HG02884 (cell line): Measurements from ENCODE around the gene GRK3.
A peak's percentile ranks its signal among the peaks of the same experiment; 100 is the strongest.
"Not testable (repeated sequence)": the region's sequence is repeated elsewhere in the genome, so short reads cannot be mapped to it uniquely, and the experiment has no call there.

ENCODE experiments used
- ATAC-seq: cut with Tn5 transposase; IDR thresholded peaks from one replicate; pipeline ENCODE4 v1.9.1; 2021; ENCODE audit warnings: mild to moderate bottlenecking, moderate library complexity; ENCODE audit not compliant: unreplicated experiment

Gene GRK3

DNA sequence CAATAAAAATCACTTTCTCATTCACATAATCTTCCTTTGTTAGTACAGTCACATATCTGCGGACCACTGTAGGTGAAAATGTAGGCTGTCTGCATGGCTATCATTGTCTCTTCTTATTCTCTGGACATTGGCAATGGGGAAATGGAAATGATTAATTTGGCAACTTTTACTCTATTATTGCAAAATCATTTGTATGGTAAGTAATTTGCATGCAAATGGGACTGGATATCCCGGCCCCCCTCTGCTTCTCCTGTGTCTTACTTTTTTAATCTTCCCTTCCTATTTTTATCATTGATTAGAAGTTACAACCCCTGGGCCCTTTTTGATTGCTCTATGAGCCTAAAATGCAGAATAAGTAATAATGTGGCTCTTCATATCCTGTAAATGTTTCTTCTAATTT lies 6.0 kb downstream of the GRK3 start:
- ATAC-seq, result no peak

DNA sequence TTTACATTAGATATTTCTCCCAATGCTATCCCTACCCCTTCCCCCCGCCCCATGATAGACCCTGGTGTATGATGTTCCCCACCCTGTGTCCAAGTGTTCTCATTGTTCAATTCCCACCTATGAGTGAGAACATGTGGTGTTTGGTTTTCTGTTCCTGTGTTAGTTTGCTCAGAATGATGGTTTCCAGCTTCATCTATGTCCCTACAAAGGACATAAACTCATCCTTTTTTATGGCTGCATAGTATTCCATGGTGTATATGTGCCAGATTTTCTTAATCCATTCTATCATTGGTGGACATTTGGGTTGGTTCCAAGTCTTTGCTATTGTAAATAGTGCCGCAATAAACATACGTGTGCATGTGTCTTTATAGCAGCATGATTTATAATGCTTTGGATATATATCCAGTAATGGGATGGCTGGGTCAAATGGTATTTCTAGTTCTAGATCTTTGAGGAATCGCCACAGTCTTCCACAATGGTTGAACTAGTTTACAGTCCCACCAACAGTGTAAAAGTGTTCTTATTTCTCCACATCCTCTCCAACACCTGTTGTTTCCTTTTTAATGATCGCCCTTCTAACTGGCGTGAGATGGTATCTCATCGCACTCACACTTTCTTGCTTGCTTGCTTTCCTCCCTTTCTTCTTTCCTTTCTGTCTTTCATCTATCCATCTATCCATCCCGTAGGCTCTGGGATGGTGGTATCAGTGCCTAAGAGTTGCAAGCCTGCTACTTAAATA lies 7.7 kb downstream of the GRK3 start:
- ATAC-seq, result not testable (repeated sequence)

DNA sequence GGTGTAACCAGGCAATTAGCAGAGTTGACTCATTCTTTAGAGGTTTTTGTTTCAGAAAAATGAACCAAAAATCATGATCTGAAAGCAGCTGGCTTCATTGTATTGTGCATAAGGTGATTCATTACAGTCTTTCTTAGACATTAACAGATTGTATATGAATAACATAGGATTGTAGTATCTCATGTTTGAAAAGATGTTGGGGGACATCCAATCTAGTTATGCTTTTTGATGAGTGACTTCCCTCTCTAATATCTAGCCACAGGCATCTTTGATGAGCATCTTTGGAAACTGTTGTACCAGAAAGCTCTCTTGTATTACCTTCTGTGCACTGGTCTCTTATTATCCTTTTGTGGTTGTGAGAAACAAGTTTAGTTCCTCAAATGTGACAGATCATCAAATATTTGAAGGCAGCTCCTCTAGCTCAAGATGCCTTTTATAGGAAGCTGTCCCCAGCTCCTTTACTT lies 8.3 kb downstream of the GRK3 start:
- no peak for ATAC-seq

DNA sequence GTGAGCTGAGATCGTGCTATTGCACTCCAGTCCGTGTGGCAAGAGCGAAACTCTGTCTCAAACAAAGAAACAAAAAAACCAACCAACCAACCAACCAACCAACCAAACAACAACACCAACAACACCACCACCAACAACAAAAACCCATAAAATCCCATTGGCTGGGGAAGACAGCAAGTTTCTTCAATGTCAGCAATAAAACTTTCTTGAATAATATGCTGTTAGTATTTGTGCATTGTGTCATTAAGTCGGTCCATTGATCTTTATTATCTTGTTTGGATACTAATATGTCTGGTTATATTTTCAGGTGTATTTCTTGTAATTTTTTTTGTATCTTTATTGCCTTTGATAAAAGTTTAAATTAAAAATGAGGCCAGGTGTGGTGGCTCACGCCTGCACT lies 9.4 kb downstream of the GRK3 start:
- no peak for ATAC-seq

DNA sequence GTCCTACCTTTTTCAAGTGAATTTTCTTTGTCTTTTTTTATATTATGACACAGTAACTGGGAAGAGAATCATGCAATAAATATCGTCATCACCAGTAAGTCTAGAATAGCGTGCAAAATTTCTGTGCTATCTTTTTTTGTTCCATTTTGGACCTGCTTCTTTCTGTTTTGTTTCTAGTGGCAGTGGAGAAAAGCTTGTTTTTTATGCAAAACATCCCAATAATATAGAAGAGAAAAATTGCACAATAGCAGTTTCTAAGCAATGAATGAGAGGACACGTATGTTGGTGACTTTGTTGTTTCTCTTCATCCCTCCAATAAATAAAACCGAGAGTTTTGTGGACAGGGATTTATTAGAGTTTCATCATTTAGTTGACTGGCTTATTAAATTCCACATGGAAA lies 10.3 kb downstream of the GRK3 start:
- ATAC-seq, result no peak

DNA sequence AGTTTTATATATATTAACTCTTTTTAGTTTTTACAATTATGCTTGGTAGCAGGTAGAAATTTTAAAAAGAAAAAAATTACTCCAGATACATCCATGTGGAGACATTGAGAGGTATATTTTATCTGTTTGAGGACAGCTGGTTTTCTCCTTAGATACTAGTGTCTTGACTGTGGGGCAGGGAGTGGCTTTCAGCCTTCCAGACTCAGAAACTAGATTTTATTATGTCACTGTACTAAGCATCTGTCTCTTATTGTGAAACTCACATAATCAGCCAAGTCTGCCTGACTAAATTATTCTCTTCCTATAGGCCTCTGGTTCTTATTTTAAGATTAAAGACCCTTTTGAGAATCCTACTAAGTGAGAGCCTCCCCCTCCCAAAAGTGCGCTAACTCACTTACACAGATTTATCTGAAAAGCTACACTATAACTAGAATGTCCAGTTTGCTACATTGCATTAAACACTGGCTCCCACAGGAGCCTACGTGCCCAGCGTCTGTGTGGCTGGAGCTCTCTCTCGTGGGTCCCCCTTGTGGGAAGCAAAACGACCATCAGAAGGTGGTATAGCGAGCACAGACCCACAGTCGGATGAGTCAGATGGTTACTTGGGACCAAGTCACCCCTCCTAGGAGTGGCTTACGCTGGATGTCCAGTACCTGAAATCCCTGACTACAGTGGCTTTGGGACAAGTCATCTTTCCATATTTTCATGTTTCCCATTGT lies 11.4 kb downstream of the GRK3 start:
- not testable (repeated sequence) for ATAC-seq

DNA sequence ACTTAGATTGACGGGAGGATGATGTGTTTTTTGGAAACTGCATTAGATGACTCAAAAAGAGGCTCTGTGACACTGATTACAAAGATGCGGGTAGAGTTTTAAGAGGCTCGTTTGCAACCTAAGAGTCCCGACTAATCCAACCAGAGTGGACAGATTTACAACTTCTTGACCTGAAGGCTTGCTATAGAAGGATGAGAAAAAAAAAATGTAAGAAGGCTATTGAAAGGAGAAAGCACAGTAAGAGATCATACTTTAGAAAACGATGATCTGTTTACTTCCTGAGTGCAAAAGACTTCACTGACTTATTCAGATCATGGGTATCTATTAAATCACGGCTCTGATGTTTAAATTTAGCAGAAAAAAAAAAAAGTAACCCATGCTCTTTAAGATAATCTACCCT lies 17.0 kb downstream of the GRK3 start:
- ATAC-seq, result not testable (repeated sequence)

DNA sequence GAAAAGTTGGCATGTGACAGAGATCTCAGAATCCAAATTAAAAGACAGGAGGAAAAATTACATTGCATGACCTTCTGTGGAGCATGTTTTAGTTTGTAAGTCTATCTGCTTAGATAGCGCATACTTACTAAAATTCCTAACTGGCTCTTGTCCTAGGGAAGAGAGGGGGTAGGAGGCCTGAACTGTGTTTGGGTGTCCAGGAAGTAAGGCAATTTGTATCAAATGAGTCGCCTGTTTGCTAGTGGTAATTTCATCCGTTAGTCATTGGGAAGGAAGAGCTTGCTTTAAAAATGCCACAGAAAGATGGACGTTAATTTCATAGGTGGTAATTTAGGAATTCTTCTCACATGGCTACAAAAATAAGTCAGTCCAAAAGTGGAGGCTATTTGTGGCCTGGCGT lies 18.5 kb downstream of the GRK3 start:
- no peak for ATAC-seq

DNA sequence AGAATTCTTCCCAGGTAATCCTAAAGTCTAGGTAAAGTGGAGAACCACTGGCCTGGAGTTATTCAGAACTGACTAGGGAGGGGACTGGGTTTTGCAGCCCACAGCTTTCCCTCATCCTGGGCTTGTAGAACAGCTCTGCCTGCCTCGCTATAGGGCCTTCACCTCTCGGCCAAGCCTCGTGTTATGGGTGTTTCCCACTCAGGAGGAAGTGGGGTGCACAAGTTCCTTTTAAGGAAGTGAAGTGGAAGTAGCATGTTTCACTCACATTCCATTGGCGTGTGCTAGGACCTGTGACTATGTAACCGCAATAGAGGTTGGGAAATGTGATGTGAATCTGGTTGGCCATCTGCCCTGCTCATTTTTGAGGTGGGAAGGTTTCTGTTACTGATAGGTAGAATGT lies 20.5 kb downstream of the GRK3 start:
- not testable (repeated sequence) for ATAC-seq

DNA sequence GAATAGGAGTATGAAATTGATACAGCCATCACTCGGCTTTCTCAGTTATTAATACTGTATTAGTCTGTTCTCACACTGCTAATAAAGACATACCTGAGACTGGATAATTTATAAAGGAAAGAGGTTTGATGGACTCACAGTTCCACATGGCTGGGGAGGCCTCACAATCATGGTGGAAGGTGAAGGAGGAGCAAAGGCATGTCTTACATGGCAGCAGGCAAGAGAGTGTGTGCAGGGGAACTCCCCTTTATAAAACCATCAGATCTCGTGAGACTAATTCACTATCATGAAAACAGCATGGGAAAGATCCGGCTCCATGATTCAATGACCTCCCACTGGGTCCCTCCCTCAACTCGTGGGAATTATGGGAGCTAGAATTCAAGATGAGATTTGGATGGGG lies 25.2 kb downstream of the GRK3 start:
- ATAC-seq, result not testable (repeated sequence)

DNA sequence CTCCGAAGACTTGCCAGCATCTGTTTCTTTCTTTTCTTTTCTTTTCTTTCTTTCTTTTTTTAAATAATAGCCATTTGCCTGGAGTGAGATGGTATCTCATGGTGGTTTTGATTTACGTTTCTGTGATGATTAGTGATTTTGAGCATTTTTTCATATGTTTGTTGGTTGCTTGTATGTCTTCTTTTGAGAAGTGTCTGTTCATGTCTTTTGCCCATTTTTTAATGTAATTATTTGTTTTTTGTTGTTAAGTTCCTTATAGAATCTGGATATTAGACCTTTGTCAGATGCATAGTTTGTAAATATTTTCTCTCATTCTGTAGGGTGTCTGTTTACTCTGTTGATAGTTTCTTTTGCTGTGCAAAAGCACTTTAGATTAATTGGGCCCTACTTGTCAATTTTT lies 28.8 kb downstream of the GRK3 start:
- not testable (repeated sequence) for ATAC-seq

DNA sequence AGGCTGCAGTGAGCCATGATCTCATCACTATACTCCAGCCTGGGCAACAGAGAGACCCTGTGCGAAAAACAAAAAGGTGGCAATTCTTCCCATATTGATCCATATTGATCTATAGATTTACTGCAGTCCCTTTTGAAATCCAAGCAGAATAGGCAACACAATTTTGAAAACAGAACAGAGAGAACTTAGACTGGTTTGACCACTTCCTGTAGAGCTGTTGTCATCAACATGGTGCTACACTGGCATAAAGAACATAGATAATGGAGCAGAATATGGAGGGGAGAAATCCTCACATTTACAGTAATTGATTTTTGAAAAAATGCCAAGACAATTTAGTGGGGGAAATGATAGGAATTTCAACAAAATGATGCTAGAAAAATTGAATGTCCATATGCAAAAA lies 34.1 kb downstream of the GRK3 start:
- ATAC-seq, result no peak

DNA sequence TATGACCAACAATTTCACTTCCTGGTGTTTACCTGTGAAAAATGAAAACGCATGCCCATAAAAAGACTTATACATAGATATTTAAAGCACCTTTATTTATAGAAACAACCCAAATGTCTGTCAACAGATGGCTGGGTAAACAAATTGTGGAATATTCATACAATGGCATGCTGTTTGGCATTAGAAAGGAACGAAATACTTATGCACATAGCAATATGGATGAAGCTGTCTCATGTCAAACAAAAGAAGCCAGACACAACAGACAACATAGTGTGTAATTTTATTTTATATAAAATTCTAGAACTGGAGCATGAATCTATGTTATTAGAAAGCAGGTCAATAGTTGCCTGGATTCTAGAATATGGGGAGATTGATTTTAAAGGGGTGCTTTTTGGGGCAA lies 38.0 kb downstream of the GRK3 start:
- no peak for ATAC-seq

DNA sequence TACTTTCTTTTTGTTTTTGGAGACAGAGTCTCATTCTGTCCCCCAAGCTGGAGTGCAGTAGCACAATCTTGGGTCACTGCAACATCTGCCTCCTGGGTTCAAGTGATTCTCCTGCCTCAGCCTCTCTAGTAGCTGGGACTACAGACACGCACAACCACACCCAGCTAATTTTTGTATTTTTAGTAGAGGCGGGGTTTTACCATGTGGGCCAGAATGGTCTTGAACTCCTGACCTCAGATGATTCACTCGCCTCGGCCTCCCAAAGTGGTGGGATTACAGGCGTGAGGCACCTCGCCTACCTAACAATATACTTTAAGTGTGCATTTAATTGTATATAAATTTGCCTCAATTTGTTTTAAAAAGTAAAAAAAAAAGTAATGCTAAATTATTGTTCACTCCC lies 38.4 kb downstream of the GRK3 start:
- ATAC-seq, result no peak

DNA sequence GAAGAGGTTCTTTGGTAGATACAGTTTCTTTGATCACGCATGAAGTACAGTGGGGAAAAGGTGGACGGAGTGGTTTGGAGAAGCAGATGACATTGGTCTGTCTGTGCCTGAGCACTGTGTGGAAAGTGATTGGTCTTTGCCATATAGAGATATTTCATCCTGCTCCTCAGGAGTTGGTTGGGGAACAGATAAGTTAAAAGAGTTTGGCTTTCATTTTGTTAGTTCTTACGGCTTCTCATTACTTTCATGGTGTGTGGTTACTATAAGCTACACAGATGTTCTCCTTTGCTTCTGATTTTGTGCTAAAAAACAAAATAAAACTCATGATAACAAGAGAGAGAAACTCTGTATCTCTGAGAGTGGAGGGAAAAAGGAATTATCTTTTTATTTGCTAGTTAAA lies 40.7 kb downstream of the GRK3 start:
- not testable (repeated sequence) for ATAC-seq

DNA sequence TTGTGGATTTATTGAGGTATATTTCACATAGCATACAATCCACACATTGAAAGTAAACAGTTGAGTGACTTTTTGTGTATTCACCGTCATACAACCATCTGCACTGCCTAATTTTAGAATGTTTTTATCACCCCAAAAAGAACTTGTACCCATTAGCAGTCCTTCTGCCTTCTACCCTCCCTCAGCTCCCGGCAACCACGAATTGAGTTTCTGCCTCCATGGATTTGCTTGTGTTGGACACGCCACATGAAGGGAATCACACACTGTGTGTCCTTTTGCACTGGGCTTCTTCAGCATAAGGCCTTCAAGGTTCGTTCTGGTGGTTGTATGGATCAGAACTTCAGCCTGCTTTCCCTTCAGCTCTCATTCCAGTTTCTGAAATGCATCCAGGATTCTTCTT lies 41.1 kb downstream of the GRK3 start:
- not testable (repeated sequence) for ATAC-seq

DNA sequence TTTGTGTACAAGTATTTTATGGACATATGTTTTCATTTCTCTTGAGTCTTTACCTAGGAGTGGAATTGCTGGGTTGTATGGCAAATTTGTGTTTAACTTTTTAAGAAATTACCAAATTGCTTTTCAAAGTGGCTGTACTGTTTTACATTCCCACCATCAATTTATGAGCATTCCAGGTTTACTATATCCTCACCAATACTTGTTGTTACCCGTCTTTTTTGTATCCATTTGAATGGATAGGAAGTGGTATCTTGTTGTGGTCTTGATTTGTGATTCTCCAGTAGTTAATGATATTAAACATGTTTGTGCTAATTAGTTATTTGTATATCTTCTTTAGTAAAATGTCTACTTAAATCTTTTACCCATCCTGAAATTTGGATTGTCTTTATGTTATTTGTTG lies 46.8 kb downstream of the GRK3 start:
- not testable (repeated sequence) for ATAC-seq

DNA sequence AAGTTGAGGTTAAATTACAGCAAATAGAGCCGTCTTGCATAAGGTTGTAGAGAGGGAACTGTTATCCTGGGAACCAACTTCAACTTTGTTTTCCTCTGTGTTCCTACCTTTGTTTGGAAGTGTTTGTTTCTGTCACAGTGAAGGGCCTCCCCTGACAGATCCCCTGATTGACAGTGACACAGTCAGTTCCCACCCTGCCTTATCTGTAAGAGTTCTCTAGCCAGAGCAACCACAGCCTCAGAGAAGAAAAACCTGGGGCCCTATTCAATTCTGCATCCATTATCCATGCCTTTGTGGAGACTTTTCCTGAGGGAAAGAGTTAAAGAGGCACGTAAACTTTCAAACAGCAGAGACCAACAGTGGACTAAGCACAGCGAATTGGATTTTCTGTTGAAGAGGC lies 48.7 kb downstream of the GRK3 start:
- ATAC-seq, result not testable (repeated sequence)

DNA sequence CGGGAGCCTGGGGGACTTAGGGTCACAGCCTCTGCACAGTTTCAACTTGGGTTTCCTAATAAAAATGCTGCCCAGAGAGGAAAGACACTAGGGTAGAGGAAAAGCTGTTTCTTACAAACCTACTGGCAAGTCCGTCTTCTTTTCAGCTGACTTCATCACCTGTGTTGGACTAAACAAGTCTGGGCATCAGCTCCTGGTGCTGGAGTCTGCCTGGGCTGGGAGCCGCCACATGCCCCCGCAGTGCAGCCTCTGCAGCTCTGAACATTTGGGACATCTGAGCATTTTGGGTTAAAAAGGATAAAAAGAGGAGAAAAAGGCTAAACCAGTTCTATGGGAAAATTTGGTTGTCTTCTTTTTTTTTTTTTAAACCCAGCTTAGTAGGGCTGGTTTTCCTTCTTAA lies 49.1 kb downstream of the GRK3 start:
- not testable (repeated sequence) for ATAC-seq

DNA sequence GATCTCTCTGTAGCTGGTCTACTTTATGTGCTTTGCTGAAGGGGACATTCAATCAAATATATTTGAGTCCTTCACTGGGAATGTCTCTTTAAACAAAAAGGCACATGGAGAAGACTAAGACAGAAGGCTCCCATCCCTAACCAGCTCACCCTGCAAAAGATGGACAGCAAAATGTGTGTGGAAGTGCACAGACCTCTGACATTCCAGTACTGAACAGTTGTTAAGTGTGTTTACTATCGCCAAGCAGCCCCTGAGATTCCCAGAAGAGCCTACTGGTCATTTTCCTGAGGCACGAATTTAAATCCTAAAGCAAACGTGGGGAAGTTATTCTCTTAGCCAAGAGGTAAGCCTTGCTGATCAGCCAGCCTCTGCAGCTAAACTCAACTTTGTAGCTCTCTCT lies 50.3 kb downstream of the GRK3 start:
- not testable (repeated sequence) for ATAC-seq

DNA sequence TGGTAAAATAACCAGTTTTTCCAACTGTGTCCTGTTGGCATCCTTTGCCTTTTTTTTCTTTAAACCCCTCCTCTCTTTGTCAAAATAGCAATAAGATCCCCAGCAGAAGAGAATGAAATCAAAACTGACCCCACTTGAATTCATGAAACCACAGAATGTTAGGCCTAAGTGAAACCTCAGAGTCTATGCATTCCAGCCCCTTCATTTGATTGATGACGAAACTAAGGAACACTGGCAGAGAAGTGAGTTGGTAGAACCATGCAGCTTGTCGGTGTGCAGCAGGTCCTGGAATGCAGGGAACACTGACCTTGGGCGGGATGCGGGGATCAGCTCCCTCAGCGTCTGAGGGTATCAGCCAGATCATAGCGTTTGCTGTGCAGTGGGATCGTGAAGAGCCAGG lies 57.5 kb downstream of the GRK3 start:
- ATAC-seq, result no peak

DNA sequence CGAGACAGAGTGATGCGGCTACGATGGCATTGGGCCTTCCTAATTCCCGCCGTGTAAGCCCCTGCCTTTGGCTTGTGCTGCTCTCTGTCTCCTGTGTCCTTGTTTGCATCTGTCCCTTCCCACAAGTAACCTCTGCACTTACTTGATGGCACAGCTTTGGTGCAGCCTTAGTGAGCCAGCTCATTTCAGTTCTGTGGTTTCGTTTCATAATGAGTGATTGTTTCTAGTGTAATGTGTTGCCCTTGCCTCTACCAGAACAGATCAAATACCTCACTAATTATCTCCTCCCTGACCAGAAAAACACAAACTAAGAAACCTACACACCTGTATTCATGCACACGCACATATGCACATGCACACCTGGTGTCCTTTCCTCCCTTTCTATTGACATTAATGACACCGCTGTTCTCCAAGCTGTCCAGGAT lies 58.8 kb downstream of the GRK3 start:
- peak; percentile 78 for ATAC-seq
